Measurements from ENCODE around the gene IER3. TPM values are rescaled to one million over a fixed set of nuclear protein-coding genes. Genes with fewer than 3 reads are reported as not detected.
A peak's percentile ranks its signal among the peaks of the same experiment; 100 is the strongest.
"Not testable (repeated sequence)": the region's sequence is repeated elsewhere in the genome, so short reads cannot be mapped to it uniquely, and the experiment has no call there.

IER3 gene
- total and polyA plus RNA-seq, 9 donors, result 9.7 to 221 (median 20.6) TPM

- intact Hi-C loops (cut with DNase I), result loop anchor here in 3 of 4 donors (2.0 kb wide), 1 partner anchor 33 kb away; the partner anchor contains the start of gene PPP1R18 (in 3 of the 3)
Measured at GRCh38 chr6:30719791-30720737, 24.3 kb downstream of the IER3 start, which contains the start of gene TUBB. TSS of gene TUBB (plus strand) at chr6:30720352. CDS start at chr6:30720507, 155 bp downstream.

GRCh38 chr6:30719356-30719755, 25.0 kb downstream of the IER3 start:
- peaks cover 2% of the 10 kb centered on the region for H3K4me1 ChIP-seq (ENCODE audit: insufficient read depth)
- 17 to 18% (median 17%) methylated on average over 8 of the region's 8 CpGs for WGBS, 3 donors
- intact Hi-C loops (cut with DNase I), result no loop called here
- no peaks in the 10 kb centered on the region for H3K27me3 ChIP-seq
- no peaks in the 10 kb centered on the region for H3K36me3 ChIP-seq
- DNase-seq, result no peak
- TF ChIP-seq EP300 (IDR thresholded peaks at IDR 0.05), result no peak
- no peak for TF ChIP-seq CTCF (IDR thresholded peaks at IDR 0.05)
- no peak for TF ChIP-seq POLR2A (IDR thresholded peaks at IDR 0.05)
- peak overlapping the region; percentile 39 for H3K4me3 ChIP-seq
- H3K27ac ChIP-seq, result peak overlapping the region; percentile 66 to 73
- no peaks in the 10 kb centered on the region for H3K9me3 ChIP-seq

More at GRCh38 chr6:30719791-30720737, 24.3 kb downstream of the IER3 start, which contains the start of gene TUBB:
- Histone ChIP-seq H3K4me1 (ENCODE audit: insufficient read depth) (peaks cover 2% of the 10 kb centered on the region), H3K4me3 (peak within 1 kb of the TSS; percentile 89), H3K27ac (peak within 1 kb of the TSS; percentile 73 to 94), H3K27me3 (no peaks in the 10 kb centered on the region), H3K36me3 (no peaks in the 10 kb centered on the region), H3K9me3 (no peaks in the 10 kb centered on the region)
- TF ChIP-seq EP300 (IDR thresholded peaks at IDR 0.05), result no peak
- TF ChIP-seq CTCF (IDR thresholded peaks at IDR 0.05), result peak in 1 of 3 donors; percentile 23
- peak; percentile 78 for TF ChIP-seq POLR2A (IDR thresholded peaks at IDR 0.05)
- 0 to 1% (median 1%) methylated on average over 38 of the region's 38 CpGs for WGBS, 3 donors
- DNase-seq, result peak; percentile 94 to 97 (median 96)

GRCh38 chr6:30717845-30718720, 26.3 kb downstream of the IER3 start:
- H3K4me1 ChIP-seq (ENCODE audit: insufficient read depth); H3K27me3 ChIP-seq; intact Hi-C loops (cut with DNase I); H3K9me3 ChIP-seq; H3K36me3 ChIP-seq: not testable (repeated sequence)
- Histone ChIP-seq H3K27ac (peak overlapping the region; percentile 23 to 98), H3K4me3 (peak overlapping the region; percentile 47)
- DNase-seq, result peak in 1 of 5 donors; percentile 51
- WGBS, 3 donors, result 74 to 78% (median 77%) methylated on average over 37 of the region's 37 CpGs

GRCh38 chr6:30717129-30717844, 27.1 kb downstream of the IER3 start, which contains the start of gene MDC1:
TSS of gene MDC1 (minus strand) at chr6:30717281. CDS start at chr6:30715175, 2,106 bp downstream.
- H3K27me3 ChIP-seq, result no peaks in the 10 kb centered on the region
- H3K36me3 ChIP-seq, result no peaks in the 10 kb centered on the region
- TF ChIP-seq EP300 (IDR thresholded peaks at IDR 0.05) (peak; percentile 78), POLR2A (IDR thresholded peaks at IDR 0.05) (peak; percentile 57), CTCF (IDR thresholded peaks at IDR 0.05) (peak; percentile 18 to 56 (median 49))
- peak; percentile 99 to 100 (median 99) for DNase-seq
- H3K27ac ChIP-seq, result peak within 1 kb of the TSS; percentile 98
- intact Hi-C loops (cut with DNase I), result no loop called here
- 0 to 1% (median 1%) methylated on average over 45 to 48 of the region's 48 CpGs for WGBS, 3 donors
- no peaks in the 10 kb centered on the region for H3K9me3 ChIP-seq
- peak within 1 kb of the TSS; percentile 49 for H3K4me3 ChIP-seq
- H3K4me1 ChIP-seq (ENCODE audit: insufficient read depth), result peaks cover 2% of the 10 kb centered on the region

Data from ovary (tissue), 9 donors.